Rectal smooth muscle tissue (tissue), 1 donor: ENCODE measurements around the gene DRD4.

Experiments
- H3K27ac ChIP-seq: one replicate; pipeline ENCODE4 v1.7.0; 2013; ENCODE audit warnings: low read depth, low read length, inconsistent platforms
- H3K27me3 ChIP-seq: one replicate; pipeline ENCODE4 v1.7.0; 2013; ENCODE audit warnings: low read length; ENCODE audit not compliant: control insufficient read depth, insufficient read depth
- H3K36me3 ChIP-seq: one replicate; pipeline ENCODE4 v1.7.0; 2013; ENCODE audit warnings: low read length; ENCODE audit not compliant: control insufficient read depth, insufficient read depth
- H3K4me1 ChIP-seq: one replicate; pipeline ENCODE4 v1.7.0; 2013; ENCODE audit warnings: low read length; ENCODE audit not compliant: control insufficient read depth, insufficient read depth
- H3K4me3 ChIP-seq: one replicate; pipeline ENCODE4 v1.7.0; 2013; ENCODE audit warnings: low read length
- H3K9ac ChIP-seq: one replicate; pipeline ENCODE4 v1.7.0; 2013; ENCODE audit warnings: low read length

Gene DRD4

DNA sequence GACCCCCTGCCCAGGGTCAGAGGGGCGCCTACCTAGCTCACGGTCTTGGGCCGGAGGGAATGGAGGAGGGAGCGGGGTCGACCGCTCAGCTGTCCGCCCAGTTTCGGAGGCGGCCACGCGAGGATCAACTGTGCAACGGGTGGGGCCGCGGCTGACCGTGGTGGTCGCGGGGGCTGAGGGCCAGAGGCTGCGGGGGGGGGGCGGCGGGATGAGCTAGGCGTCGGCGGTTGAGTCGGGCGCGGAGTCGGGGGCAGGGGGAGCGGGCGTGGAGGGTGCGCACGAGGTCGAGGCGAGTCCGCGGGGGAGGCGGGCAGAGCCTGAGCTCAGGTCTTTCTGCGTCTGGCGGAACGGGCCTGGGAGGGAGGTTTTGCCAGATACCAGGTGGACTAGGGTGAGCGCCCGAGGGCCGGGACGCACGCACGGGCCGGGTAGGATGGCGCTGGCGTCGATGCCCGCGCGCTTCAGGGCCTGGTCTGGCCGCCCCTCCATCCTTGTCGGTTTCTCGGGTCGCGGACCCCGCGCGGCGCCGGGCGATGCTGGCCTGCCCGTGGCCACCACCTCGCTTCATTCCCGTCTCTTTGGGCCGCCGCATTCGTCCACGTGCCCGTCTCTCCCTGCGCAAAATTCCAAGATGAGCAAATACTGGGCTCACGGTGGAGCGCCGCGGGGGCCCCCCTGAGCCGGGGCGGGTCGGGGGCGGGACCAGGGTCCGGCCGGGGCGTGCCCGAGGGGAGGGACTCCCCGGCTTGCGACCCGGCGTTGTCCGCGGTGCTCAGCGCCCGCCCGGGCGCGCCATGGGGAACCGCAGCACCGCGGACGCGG, at the start of gene DRD4:
DRD4 (plus strand) TSS at position 759 of the 822 bp plus-strand sequence; CDS start at position 795, 36 bp downstream.
- H3K4me1 ChIP-seq: peaks cover 2% of the 10 kb centered on the region
- H3K4me3 ChIP-seq: no peak within 1 kb of the TSS
- no peak within 1 kb of the TSS for H3K27ac ChIP-seq
- H3K27me3 ChIP-seq: peaks cover 21% of the 10 kb centered on the region
- H3K9ac ChIP-seq: no peak within 1 kb of the TSS
- no peaks in the 10 kb centered on the region for H3K36me3 ChIP-seq

DNA sequence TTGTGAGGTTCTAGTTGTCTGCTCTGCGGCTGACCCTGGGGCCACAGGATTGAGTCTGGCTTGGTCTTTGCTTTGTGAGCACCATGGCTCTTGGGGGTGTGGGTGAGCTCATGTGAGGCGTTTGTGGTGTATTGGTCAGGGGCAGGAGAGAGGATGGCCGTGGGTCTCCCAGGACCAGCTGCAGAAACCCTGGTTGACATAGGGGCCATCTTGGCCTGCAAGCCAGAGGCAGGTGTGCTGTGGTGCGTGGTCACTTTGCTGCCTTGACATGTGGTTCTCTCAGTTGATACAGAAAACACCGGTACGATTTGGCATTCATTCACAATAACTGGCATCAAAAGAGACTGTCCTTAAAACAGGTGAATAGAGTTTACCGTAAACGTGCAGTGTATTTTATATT, 49.5 kb upstream of the DRD4 start:
- no peaks in the 10 kb centered on the region for H3K4me1 ChIP-seq
- H3K36me3 ChIP-seq: peaks cover 34% of the 10 kb centered on the region
- no peak overlapping the region for H3K9ac ChIP-seq
- H3K4me3 ChIP-seq: no peak overlapping the region
- H3K27me3 ChIP-seq: no peaks in the 10 kb centered on the region
- no peak overlapping the region for H3K27ac ChIP-seq

DNA sequence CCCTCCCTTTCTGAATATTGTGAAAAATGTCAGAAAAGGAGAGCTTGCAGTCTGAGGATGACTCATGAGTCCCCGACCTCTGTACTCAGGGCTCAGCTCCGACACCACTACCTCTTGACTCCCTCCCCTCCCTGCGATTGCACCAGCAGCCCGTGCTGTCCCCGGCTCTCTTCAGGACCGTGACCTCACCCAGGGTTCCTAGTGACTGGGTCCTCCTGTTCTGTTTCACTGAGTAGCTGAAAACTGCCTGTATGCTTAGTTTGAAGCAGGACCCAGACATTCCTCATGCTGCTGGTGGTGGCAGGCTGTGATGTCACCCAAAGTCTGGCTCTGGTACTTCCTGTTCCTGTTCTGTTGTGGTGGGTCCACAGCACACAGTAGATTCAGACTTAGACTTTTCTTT, 49.1 kb upstream of the DRD4 start:
- Histone ChIP-seq H3K36me3 (peaks cover 37% of the 10 kb centered on the region), H3K9ac (no peak overlapping the region), H3K4me1 (no peaks in the 10 kb centered on the region), H3K27me3 (no peaks in the 10 kb centered on the region), H3K4me3 (no peak overlapping the region), H3K27ac (no peak overlapping the region)

DNA sequence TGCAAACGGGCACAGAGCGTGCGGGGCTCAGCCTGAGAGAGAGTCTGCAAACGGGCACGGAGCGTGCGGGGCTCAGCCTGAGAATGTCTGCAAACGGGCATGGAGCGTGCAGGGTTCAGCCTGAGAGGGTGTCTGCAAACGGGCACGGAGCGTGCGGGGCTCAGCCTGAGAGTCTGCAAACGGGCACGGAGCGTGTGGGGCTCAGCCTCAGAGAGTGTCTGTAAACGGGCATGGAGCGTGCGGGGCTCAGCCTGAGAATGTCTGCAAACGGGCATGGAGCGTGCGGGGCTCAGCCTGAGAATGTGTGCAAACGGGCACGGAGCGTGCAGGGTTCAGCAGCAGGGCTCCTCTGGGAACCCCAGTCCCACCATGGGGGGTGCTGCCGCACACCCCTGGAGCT, 47.3 kb upstream of the DRD4 start:
- H3K27me3 ChIP-seq: no peaks in the 10 kb centered on the region
- no peaks in the 10 kb centered on the region for H3K4me1 ChIP-seq
- H3K36me3 ChIP-seq: peaks cover 39% of the 10 kb centered on the region
- H3K9ac ChIP-seq: no peak overlapping the region
- H3K27ac ChIP-seq: no peak overlapping the region
- H3K4me3 ChIP-seq: no peak overlapping the region

DNA sequence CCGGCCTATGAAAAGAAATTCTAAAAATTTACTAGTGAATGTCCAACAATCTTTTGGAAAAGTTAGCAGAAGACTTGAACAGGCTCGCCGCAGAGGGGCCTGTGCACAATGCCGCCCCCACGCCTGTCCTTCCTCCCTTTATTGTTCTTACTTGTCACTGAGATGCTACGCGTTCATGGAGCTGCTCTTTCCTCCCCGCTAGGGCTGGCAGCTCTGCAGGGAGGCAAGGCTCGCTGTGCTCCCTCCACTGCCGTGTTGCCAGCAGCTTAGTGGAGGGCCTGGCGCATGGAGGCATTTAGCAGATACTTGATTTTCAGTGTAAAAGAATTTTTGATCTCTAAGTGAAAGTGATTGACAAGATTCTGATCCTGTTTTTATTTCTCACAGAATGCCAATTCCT, 46.1 kb upstream of the DRD4 start:
- Histone ChIP-seq H3K36me3 (peaks cover 41% of the 10 kb centered on the region), H3K9ac (no peak overlapping the region), H3K27me3 (no peaks in the 10 kb centered on the region), H3K27ac (no peak overlapping the region), H3K4me1 (no peaks in the 10 kb centered on the region), H3K4me3 (no peak overlapping the region)

DNA sequence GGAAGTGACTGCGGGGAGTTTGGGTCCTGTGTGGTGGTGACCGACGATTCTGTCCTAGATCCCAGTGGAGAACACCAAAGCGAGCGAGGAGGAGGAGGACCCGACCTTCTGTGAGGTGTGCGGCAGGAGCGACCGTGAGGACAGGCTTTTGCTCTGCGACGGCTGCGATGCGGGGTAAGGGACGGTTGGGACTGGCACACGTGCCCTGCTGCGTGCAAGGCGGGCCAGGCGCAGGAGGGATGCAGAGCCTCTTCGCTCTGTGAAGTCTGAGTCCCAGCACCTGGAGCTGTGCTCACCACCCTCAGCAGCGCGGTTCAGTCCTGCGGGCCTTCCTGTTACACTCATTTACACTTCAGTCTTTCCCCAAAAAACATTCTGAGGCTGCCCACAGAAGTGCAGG, 44.6 kb upstream of the DRD4 start:
- Histone ChIP-seq H3K27me3 (no peaks in the 10 kb centered on the region), H3K4me3 (no peak overlapping the region), H3K9ac (no peak overlapping the region), H3K36me3 (peaks cover 45% of the 10 kb centered on the region), H3K27ac (no peak overlapping the region), H3K4me1 (no peaks in the 10 kb centered on the region)

DNA sequence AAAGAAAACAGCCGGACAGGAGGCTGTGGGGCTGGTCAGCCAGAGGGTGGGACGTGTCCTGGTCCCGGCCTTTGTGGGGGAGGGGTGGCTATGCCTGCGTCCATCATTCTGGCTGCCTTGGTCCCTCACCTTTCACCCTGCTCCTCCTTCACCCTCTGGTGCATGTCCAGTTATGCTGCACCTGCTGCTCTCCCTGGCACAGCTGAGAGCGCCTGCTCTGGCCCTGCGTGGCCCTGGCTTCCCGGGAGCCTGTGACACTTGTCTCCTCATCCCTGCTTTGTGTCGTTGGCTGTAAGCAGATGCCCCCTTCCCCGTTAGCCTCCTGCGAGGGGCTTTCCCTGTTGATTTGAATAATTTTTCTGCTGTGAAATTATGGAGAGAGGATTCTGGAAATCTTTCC, 44.2 kb upstream of the DRD4 start:
- Histone ChIP-seq H3K36me3 (peaks cover 47% of the 10 kb centered on the region), H3K4me3 (no peak overlapping the region), H3K27me3 (no peaks in the 10 kb centered on the region), H3K4me1 (no peaks in the 10 kb centered on the region), H3K27ac (no peak overlapping the region), H3K9ac (no peak overlapping the region)

DNA sequence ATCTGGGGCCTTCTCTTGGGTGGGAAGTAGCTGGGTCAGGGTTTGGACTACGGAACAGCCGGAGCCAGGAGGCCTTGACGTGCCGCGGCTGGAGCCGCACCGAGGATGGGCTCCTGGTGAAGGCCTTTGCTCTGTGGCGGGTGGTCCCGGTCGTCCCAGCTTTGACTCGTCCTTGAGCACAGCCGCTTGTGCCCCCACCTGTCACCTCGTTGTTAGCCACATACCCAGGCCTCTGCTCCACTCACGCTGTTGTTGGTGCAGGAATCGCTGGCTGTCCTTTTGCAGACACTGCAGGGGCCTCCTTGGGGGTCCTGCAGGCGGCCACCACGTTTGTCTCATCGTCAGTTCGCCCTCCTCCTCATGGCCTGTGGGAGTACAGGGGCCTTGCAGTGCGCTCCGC, 43.7 kb upstream of the DRD4 start:
- Histone ChIP-seq H3K4me1 (no peaks in the 10 kb centered on the region), H3K9ac (no peak overlapping the region), H3K27me3 (no peaks in the 10 kb centered on the region), H3K27ac (no peak overlapping the region), H3K36me3 (peaks cover 51% of the 10 kb centered on the region), H3K4me3 (no peak overlapping the region)

DNA sequence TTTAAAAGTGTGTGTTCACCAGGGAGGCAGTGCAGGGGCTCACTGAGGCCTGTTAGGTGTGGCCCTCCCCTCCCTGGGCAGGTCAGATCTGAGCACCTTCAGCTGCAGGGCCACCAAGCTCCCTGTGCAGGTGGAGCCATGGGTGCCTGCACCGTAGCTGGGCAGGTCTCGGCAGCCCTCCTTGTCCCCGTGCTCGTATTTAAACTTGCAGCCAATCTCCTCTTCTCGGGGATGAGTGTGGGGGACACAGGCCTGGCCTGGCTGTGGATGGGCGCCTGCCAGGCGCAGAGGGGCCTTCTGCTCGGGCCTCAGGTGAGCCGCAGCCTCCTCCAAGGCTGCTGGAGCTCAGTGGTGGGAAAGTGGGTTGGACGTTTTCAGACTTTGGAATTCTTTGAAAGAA, 41.7 kb upstream of the DRD4 start:
- Histone ChIP-seq H3K36me3 (peaks cover 54% of the 10 kb centered on the region), H3K27me3 (no peaks in the 10 kb centered on the region), H3K4me3 (no peak overlapping the region), H3K9ac (no peak overlapping the region), H3K27ac (no peak overlapping the region), H3K4me1 (no peaks in the 10 kb centered on the region)

DNA sequence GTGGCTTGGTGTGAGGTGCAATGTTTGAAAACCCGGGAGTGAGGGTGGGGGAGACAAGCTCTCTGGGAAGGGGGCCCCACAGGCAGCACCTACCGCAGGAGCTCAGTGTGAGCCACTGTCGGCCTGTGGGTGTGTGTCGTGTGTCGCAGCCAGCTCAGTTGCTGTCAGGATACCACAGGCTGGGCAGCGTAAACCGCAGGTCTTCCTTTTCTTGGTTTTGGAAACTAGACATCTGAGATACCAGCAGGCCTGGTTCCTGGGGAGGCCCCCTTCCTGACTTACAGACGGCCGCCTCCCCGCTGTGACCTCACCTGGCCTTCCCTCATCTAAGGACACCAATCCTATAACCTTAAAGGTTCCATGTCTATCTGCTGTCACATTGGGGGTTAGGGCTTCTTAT, 40.7 kb upstream of the DRD4 start:
- H3K27ac ChIP-seq: no peak overlapping the region
- H3K36me3 ChIP-seq: peaks cover 52% of the 10 kb centered on the region
- H3K27me3 ChIP-seq: no peaks in the 10 kb centered on the region
- H3K9ac ChIP-seq: no peak overlapping the region
- H3K4me1 ChIP-seq: no peaks in the 10 kb centered on the region
- no peak overlapping the region for H3K4me3 ChIP-seq

DNA sequence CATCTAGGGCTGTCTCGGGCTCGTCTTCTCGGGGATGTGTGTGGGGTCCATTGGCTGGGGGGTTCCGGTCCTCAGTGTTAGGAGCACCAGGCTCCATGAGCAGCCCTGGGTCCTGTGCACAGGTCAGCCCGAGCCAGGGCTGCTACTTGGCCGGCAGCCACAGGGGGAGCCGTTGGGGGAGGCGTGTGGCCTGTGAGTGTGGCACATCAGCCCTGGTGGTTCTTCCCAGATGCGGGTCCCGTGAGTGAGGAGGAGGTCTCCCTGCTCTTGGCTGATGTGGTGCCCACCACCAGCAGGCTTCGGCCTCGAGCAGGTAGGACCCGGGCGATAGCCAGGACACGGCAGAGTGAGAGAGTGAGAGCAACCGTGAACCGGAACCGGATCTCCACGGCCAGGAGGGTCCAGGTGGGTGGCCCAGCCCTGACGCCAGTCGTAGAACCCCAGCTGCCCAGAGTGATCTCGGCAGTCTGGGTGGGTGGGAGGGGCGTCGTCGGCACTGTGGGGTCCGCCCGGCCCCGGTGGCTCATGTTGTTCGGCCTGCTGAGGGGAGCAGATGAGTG, 39.8 kb upstream of the DRD4 start:
- no peak overlapping the region for H3K27ac ChIP-seq
- H3K27me3 ChIP-seq: no peaks in the 10 kb centered on the region
- no peak overlapping the region for H3K4me3 ChIP-seq
- no peaks in the 10 kb centered on the region for H3K4me1 ChIP-seq
- peaks cover 54% of the 10 kb centered on the region for H3K36me3 ChIP-seq
- H3K9ac ChIP-seq: no peak overlapping the region

DNA sequence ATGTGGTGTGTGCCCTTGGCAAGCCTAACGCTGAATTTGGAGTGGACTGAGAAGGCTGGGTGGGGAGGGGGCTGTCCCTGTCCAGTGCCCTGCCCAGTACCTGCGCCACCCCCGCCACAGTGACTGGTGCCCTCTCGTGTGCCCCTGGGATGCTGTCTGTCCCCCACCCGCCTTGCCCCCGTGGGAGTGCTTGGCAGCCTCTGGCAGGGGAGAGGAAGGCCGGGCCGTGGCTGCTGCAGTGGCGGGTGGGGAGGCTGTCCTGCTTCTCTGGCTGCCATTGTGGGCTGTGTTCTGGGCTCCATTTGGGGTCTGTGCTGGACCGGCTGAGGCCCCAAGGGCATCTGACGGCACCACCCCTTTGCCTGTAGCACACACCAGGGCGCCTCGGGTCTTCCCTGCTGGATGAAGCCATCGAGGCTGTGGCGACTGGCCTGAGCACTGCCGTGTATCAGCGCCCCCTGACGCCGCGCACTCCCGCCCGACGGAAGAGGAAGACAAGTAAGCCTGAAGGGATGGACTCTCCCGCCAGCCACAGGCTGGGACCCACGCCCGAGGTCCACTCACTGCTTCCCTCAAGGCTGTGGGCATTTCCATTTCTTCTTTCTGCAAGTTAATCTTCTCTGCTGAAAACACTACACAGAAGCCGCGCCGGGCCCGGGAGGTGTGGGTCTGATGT, 38.9 kb upstream of the DRD4 start:
- no peaks in the 10 kb centered on the region for H3K4me1 ChIP-seq
- no peak overlapping the region for H3K9ac ChIP-seq
- H3K36me3 ChIP-seq: peaks cover 48% of the 10 kb centered on the region
- H3K4me3 ChIP-seq: no peak overlapping the region
- no peaks in the 10 kb centered on the region for H3K27me3 ChIP-seq
- no peak overlapping the region for H3K27ac ChIP-seq
